SK-N-SH treated with all-trans-retinoic acid at 6 μM for 48 hours (cell line): ENCODE measurements around the gene TRIM40.

Source experiments
- ATAC-seq: fragments of 200-7000 bp; cut with Tn5 transposase; 3 replicates; pipeline ENCODE4 v1.9.1; 2020; ENCODE audit warnings: mild to moderate bottlenecking, moderate library complexity
- ARNTL ChIP-seq: fragments of 450-650 bp; formaldehyde crosslinking; IDR thresholded peaks from 2 replicates; pipeline ENCODE4 v1.5.0; 2020; ENCODE audit warnings: low read depth, mild to moderate bottlenecking, moderate library complexity, borderline replicate concordance
- CSDC2 ChIP-seq: fragments of 250-450 bp; sonication (Bioruptor Pico); IDR thresholded peaks from 2 replicates; pipeline ENCODE4 v1.5.0; 2020; ENCODE audit warnings: mild to moderate bottlenecking, moderate library complexity
- CSRNP3 ChIP-seq: fragments of 250-450 bp; sonication (Bioruptor Pico); IDR thresholded peaks from 2 replicates; pipeline ENCODE4 v1.5.1; 2021; ENCODE audit warnings: mild to moderate bottlenecking, moderate library complexity
- ESRRG ChIP-seq: fragments of 250-450 bp; sonication (Bioruptor Pico); IDR thresholded peaks from 2 replicates; pipeline ENCODE4 v1.6.1; 2021; ENCODE audit warnings: mild to moderate bottlenecking
- GLIS3 ChIP-seq: fragments of 250-450 bp; sonication (Bioruptor Pico); IDR thresholded peaks from 2 replicates; pipeline ENCODE4 v1.5.0; 2020; ENCODE audit warnings: mild to moderate bottlenecking, moderate library complexity
- ISL1 ChIP-seq: fragments of 250-450 bp; sonication (Bioruptor Pico); IDR thresholded peaks from 2 replicates; pipeline ENCODE4 v2.1.2; 2022; ENCODE audit warnings: mild to moderate bottlenecking, moderate library complexity
- OSR1 ChIP-seq: fragments of 250-450 bp; sonication (Bioruptor Pico); IDR thresholded peaks from 2 replicates; pipeline ENCODE4 v1.8.0; 2022; ENCODE audit warnings: moderate library complexity, mild to moderate bottlenecking, inconsistent platforms
- PPARA ChIP-seq: fragments of 250-450 bp; sonication (Bioruptor Pico); IDR thresholded peaks from 2 replicates; pipeline ENCODE4 v1.5.0; 2020; ENCODE audit warnings: mild to moderate bottlenecking, borderline replicate concordance
- RARB ChIP-seq: fragments of 250-450 bp; sonication (Bioruptor Pico); IDR thresholded peaks from 2 replicates; pipeline ENCODE4 v1.8.0; 2021; ENCODE audit warnings: mild to moderate bottlenecking, moderate library complexity
- SNAI2 ChIP-seq: fragments of 250-450 bp; sonication (Bioruptor Pico); IDR thresholded peaks from 2 replicates; pipeline ENCODE4 v1.5.0; 2020; ENCODE audit warnings: mild to moderate bottlenecking, moderate library complexity
- TOX ChIP-seq: fragments of 250-450 bp; sonication (Bioruptor Pico); IDR thresholded peaks from 2 replicates; pipeline ENCODE4 v1.8.0; 2021; ENCODE audit warnings: mild to moderate bottlenecking, moderate library complexity, borderline replicate concordance
- ZC3H10 ChIP-seq: fragments of 250-450 bp; sonication (Bioruptor Pico); IDR thresholded peaks from 2 replicates; pipeline ENCODE4 v1.5.1; 2021; ENCODE audit warnings: mild to moderate bottlenecking, moderate library complexity
- ZFP3 ChIP-seq: fragments of 250-450 bp; sonication (Bioruptor Pico); IDR thresholded peaks from 2 replicates; pipeline ENCODE4 v1.5.0; 2020; ENCODE audit warnings: mild to moderate bottlenecking, moderate library complexity
- ZFP30 ChIP-seq: fragments of 450-650 bp; formaldehyde crosslinking; IDR thresholded peaks from 2 replicates; pipeline ENCODE4 v1.5.0; 2022; ENCODE audit warnings: mild to moderate bottlenecking, moderate library complexity
- ZNF565 ChIP-seq: fragments of 450-650 bp; formaldehyde crosslinking; conservative IDR thresholded peaks from 2 replicates; pipeline ENCODE4 v1.5.0; 2020; ENCODE audit warnings: low read depth, mild to moderate bottlenecking, moderate library complexity
- ZNF70 ChIP-seq: fragments of 450-650 bp; formaldehyde crosslinking; IDR thresholded peaks from 2 replicates; pipeline ENCODE4 v1.5.0; 2020; ENCODE audit warnings: mild to moderate bottlenecking, moderate library complexity
- ZNF8 ChIP-seq: fragments of 450-650 bp; formaldehyde crosslinking; IDR thresholded peaks from 2 replicates; pipeline ENCODE4 v1.5.0; 2020; ENCODE audit warnings: mild to moderate bottlenecking, moderate library complexity
- TF ChIP-seq, protein P1 (sequence below): fragments of 250-450 bp; sonication (Bioruptor Pico); IDR thresholded peaks from 2 replicates; pipeline ENCODE4 v1.5.0; 2020; ENCODE audit warnings: mild to moderate bottlenecking, moderate library complexity
- TF ChIP-seq, protein P2 (sequence below): fragments of 250-450 bp; sonication (Bioruptor Pico); IDR thresholded peaks from 2 replicates; pipeline ENCODE4 v1.5.1; 2020; ENCODE audit warnings: low read depth, mild to moderate bottlenecking, moderate library complexity
- TF ChIP-seq, protein P3 (sequence below): fragments of 250-450 bp; sonication (Bioruptor Pico); IDR thresholded peaks from 2 replicates; pipeline ENCODE4 v1.8.0; 2020; ENCODE audit warnings: mild to moderate bottlenecking, moderate library complexity, borderline replicate concordance

The TRIM40 gene

GRCh38 chr6:30188541-30188940 is 52.6 kb downstream of the TRIM40 start:
- TF ChIP-seq ZNF8 (CRISPR knock-in tag) (no peak), ZFP30 (CRISPR knock-in tag) (no peak), GLIS3 (CRISPR knock-in tag) (no peak), ZNF70 (no peak), ARNTL (CRISPR knock-in tag) (no peak), RARB (CRISPR knock-in tag) (no peak), SNAI2 (CRISPR knock-in tag) (no peak), ISL1 (CRISPR knock-in tag) (no peak), ZNF565 (CRISPR knock-in tag) (no peak), OSR1 (CRISPR knock-in tag) (no peak), CSRNP3 (CRISPR knock-in tag) (no peak), TOX (CRISPR knock-in tag) (no peak), ESRRG (CRISPR knock-in tag) (no peak), CSDC2 (CRISPR knock-in tag) (no peak), PPARA (no peak), ZC3H10 (no peak)
- TF ChIP-seq, protein P1, sequence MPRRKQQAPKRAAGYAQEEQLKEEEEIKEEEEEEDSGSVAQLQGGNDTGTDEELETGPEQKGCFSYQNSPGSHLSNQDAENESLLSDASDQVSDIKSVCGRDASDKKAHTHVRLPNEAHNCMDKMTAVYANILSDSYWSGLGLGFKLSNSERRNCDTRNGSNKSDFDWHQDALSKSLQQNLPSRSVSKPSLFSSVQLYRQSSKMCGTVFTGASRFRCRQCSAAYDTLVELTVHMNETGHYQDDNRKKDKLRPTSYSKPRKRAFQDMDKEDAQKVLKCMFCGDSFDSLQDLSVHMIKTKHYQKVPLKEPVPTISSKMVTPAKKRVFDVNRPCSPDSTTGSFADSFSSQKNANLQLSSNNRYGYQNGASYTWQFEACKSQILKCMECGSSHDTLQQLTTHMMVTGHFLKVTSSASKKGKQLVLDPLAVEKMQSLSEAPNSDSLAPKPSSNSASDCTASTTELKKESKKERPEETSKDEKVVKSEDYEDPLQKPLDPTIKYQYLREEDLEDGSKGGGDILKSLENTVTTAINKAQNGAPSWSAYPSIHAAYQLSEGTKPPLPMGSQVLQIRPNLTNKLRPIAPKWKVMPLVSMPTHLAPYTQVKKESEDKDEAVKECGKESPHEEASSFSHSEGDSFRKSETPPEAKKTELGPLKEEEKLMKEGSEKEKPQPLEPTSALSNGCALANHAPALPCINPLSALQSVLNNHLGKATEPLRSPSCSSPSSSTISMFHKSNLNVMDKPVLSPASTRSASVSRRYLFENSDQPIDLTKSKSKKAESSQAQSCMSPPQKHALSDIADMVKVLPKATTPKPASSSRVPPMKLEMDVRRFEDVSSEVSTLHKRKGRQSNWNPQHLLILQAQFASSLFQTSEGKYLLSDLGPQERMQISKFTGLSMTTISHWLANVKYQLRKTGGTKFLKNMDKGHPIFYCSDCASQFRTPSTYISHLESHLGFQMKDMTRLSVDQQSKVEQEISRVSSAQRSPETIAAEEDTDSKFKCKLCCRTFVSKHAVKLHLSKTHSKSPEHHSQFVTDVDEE (CRISPR knock-in tag): no peak
- TF ChIP-seq, protein P2, sequence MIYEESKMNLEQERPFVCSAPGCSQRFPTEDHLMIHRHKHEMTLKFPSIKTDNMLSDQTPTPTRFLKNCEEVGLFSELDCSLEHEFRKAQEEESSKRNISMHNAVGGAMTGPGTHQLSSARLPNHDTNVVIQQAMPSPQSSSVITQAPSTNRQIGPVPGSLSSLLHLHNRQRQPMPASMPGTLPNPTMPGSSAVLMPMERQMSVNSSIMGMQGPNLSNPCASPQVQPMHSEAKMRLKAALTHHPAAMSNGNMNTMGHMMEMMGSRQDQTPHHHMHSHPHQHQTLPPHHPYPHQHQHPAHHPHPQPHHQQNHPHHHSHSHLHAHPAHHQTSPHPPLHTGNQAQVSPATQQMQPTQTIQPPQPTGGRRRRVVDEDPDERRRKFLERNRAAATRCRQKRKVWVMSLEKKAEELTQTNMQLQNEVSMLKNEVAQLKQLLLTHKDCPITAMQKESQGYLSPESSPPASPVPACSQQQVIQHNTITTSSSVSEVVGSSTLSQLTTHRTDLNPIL (CRISPR knock-in tag): no peak
- ATAC-seq: no peak

DNA sequence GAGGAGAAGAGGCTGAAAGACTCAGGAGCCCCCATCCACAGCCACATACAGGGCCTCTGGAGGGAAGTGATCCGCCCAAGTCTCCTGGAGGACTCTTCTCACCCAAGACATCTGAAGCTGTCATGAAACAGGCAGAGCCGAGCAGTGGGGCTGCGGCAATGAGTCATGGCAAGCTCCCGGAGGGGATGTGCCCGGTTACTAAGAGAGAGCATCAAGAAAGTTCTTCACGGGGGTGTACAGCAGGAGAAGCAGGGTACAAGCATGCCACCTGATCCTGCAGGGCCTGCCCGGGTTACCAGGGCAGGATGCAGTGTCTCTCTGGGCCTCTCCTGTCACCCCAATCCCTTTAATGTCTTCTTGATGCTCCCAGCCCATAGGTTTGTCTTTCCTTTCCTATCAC is 56.1 kb downstream of the TRIM40 start:
- no peak; the same call in 2 of the 3 replicates for ATAC-seq
- TF ChIP-seq CSRNP3 (CRISPR knock-in tag): no peak

DNA sequence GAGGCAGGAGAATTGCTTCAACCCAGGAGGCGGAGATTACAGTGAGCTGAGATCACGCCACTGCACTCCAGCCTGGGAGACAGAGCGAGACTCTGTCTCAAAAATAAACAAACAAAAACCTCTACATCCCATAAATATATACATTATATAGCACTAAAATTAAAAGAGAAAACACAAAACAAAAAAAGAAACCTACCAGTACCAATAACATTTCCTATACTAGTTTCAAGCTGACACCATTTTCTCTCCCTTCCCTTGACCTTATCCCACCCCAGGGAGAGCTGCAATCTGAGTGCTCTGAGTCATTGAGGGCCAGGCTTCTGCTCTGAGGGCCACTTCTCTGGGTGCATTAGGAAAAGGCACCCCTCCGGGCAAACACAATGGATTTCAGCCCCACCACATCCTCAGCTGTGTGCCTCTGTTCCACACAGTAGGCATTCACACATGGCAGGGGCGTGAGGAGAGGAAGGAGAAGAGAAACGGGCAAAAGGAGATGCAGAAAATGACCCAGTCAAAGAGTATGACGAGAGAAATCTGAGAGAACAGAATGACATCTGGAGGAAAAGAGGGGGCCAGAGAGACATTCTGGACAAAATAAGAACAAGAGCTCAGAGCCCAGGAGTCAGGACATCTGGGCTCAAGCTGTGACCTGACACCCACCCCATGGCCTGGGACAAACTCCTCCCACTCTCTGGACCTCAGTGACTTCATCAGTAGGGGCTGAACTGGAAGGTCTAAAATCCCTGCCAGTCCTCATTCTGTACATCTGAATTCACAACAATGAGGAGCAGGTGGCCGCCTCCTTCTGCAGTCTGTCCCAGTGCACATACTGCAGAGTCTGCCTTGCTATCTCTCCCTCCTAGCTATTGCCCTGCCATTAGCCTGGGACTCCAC is 59.1 kb downstream of the TRIM40 start:
- peak; percentile 36; the same call in 2 of the 3 replicates for ATAC-seq
- TF ChIP-seq OSR1 (CRISPR knock-in tag) (no peak), ESRRG (CRISPR knock-in tag) (no peak), ZNF565 (CRISPR knock-in tag) (no peak), ZFP3 (CRISPR knock-in tag) (no peak), CSRNP3 (CRISPR knock-in tag) (no peak), TOX (CRISPR knock-in tag) (no peak), ZFP30 (CRISPR knock-in tag) (no peak), CSDC2 (CRISPR knock-in tag) (no peak), ZNF70 (no peak)
- TF ChIP-seq, protein P2 (CRISPR knock-in tag): no peak
- TF ChIP-seq, protein P3, sequence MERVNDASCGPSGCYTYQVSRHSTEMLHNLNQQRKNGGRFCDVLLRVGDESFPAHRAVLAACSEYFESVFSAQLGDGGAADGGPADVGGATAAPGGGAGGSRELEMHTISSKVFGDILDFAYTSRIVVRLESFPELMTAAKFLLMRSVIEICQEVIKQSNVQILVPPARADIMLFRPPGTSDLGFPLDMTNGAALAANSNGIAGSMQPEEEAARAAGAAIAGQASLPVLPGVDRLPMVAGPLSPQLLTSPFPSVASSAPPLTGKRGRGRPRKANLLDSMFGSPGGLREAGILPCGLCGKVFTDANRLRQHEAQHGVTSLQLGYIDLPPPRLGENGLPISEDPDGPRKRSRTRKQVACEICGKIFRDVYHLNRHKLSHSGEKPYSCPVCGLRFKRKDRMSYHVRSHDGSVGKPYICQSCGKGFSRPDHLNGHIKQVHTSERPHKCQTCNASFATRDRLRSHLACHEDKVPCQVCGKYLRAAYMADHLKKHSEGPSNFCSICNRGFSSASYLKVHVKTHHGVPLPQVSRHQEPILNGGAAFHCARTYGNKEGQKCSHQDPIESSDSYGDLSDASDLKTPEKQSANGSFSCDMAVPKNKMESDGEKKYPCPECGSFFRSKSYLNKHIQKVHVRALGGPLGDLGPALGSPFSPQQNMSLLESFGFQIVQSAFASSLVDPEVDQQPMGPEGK (CRISPR knock-in tag): no peak
